AG04449 (cell line): ENCODE measurements around the gene EIF2D.

Source experiments
- CTCF ChIA-PET: fragments of 350-600 bp; formaldehyde crosslinking; extraction: SDS; loops from one replicate; lab custom pipeline; 2021; ENCODE audit warnings: antibody characterized with exemption; lab: Yijun Ruan, JAX
- POLR2A ChIA-PET: fragments of 400-600, 350-600 bp; formaldehyde crosslinking; extraction: SDS; loops from one replicate; lab custom pipeline; 2020; ENCODE audit warnings: antibody characterized with exemption, inconsistent platforms; lab: Yijun Ruan, JAX
- DNase-seq: peaks from one replicate; pipeline ENCODE4 v3.0.0-alpha.2; 2010; ENCODE audit warnings: low read depth, low spot score
- H3K4me3 ChIP-seq: 2 replicates; pipeline ENCODE4 v1.5.1; 2011; ENCODE audit warnings: low read depth, mild to moderate bottlenecking, control low read depth, low read length
- TF ChIP-seq, protein P1 (sequence below): IDR thresholded peaks from one replicate; pipeline ENCODE4 v1.5.1; 2011; ENCODE audit warnings: mild to moderate bottlenecking, moderate library complexity, low read length, control low read depth, inconsistent platforms; ENCODE audit not compliant: insufficient read depth; ENCODE audit errors: missing control alignments

EIF2D gene

DNA sequence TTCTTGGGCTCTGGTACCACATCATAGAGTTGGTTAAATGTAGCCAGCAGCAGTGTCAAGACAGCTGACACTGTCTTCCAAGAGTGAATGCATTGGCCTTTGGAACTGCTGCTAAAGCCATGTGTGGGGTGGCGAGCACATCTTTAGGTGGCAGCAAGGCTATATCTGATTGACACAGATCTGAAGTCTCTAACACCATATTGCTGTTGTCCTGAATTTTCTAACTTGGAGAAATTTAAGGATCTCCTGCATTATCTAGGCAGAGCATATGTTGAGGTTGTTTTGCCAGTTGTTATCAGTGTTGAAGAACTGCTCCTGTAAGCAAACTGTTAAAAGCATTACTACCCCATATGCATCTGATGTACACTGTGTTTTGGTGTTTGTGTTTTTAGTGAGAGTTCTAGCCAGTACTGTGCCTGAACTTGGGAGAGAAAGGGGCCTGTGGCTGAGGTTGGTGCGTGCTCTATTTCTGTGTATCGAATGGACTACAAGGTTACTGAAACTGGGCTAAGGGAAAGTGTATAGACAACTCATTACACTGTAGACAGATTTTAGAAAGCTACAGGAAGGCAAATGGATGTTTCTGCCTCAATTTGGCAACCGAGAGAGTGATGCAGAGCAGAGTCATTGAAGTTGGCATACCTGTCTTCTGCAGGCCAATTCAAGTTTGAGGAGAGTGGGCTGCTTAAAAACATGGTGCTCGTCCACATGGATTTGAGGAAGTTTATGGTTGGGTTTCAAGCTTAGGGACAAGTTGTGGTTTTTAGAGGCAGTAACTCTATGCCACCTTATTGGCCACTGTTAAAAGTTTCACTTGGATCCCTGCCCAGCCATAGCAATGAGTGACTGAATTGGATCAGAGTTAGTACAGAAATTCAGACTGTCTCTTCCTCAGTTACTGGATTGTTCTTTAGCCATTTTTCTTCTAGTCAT is 40.0 kb upstream of the EIF2D start:
- ChIA-PET CTCF (interaction anchor here (1.3 to 42.9 kb wide), 5 partner anchors 6 to 40 kb away, joined by 4 to 1486 read pairs (median 4); partner anchors contain the start of genes DYRK3 and EIF2D), POLR2A (no interaction called here)
- TF ChIP-seq, protein P1, sequence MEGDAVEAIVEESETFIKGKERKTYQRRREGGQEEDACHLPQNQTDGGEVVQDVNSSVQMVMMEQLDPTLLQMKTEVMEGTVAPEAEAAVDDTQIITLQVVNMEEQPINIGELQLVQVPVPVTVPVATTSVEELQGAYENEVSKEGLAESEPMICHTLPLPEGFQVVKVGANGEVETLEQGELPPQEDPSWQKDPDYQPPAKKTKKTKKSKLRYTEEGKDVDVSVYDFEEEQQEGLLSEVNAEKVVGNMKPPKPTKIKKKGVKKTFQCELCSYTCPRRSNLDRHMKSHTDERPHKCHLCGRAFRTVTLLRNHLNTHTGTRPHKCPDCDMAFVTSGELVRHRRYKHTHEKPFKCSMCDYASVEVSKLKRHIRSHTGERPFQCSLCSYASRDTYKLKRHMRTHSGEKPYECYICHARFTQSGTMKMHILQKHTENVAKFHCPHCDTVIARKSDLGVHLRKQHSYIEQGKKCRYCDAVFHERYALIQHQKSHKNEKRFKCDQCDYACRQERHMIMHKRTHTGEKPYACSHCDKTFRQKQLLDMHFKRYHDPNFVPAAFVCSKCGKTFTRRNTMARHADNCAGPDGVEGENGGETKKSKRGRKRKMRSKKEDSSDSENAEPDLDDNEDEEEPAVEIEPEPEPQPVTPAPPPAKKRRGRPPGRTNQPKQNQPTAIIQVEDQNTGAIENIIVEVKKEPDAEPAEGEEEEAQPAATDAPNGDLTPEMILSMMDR: no peak
- DNase-seq: no peak
- H3K4me3 ChIP-seq: no peak overlapping the region

DNA sequence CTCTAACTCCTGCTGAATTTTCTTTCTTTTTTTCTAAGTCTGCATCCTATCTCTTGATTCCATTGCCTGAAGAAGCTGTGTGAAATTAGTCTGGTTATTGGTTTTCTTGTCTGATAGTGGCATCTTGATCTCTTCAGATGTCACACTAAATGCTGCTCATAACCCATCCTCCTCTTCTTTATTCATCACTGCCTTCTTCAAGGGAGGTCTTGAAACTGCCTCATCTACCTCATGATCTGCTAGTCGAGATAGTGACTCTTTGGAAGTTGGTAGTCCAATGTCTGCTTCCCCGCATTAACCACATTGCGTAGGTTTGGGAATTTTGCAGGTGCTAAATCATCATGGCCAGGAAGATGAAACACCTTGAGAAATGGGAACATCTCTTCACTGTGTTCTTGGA is 38.7 kb upstream of the EIF2D start:
- ChIA-PET CTCF (interaction anchor here (1.3 to 42.9 kb wide), 4 partner anchors 5 to 145 kb away, joined by 4 to 1486 read pairs (median 745); partner anchors contain the start of genes DYRK3 and EIF2D), POLR2A (no interaction called here)
- TF ChIP-seq, protein P1: no peak
- H3K4me3 ChIP-seq: no peak overlapping the region
- DNase-seq: no peak

DNA sequence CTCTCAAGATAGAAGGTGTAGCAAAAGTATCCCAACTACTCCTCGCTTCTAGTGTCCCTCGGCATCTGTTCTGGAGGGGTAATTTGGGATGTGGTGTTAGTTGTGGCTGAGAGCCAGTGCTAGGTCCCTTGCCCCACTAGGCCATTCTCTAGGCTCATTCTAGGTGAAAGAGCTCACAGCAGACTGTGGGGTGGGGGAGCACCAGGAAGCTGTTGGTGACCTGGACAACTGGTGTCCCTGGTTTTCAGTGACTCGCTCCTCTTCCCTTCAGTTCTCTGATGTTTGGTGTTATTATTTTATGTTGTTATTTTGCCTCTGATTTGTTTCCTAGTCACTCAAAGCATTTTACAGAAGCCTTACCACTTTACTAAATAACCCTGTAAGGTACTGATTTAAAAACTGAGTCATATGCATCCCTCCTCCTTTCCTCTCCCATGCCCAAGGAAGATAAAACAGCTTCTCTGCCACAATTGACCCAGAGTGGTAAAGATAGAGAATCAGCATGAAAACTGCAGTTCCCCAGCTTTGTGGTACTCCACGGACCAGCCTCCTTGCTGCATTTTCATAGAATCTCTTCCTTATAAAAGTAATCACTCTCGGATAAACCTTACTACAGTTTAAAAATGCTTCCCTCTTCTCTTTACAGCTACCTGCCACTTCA is 37.1 kb upstream of the EIF2D start:
- CTCF ChIA-PET: interaction anchor here (0.8 to 42.9 kb wide), 9 partner anchors 3 to 263 kb away, joined by 3 to 1486 read pairs (median 4); partner anchors contain the start of genes DYRK3 and EIF2D

DNA sequence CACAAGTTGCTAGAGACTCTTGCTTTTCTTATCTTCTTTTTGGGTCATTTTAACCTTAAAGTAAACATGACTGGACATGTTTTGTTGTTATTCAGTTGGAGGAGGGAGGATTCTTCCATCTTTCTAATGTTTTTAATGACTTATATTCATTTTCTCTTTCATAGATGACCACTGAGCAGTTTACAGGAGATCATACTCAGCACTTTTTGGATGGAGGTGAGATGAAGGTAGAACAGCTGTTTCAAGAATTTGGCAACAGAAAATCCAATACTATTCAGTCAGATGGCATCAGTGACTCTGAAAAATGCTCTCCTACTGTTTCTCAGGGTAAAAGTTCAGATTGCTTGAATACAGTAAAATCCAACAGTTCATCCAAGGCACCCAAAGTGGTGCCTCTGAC is 35.0 kb upstream of the EIF2D start:
- DNase-seq: no peak
- H3K4me3 ChIP-seq: no peak overlapping the region
- CTCF ChIA-PET: interaction anchor here (1.0 to 42.9 kb wide), 4 partner anchors 1 to 103 kb away, joined by 3 to 1486 read pairs (median 744); partner anchors contain the start of genes DYRK3 and EIF2D
- POLR2A ChIA-PET: no interaction called here
- TF ChIP-seq, protein P1: no peak

More for the DNA sequence above, 37.1 kb upstream of the EIF2D start:
- POLR2A ChIA-PET: interaction anchor here (1.3 kb wide), 1 partner anchor 14 kb away, joined by 8 read pairs; the partner anchor contains the start of gene DYRK3
- no peak for DNase-seq
- TF ChIP-seq, protein P1: no peak
- no peak overlapping the region for H3K4me3 ChIP-seq

DNA sequence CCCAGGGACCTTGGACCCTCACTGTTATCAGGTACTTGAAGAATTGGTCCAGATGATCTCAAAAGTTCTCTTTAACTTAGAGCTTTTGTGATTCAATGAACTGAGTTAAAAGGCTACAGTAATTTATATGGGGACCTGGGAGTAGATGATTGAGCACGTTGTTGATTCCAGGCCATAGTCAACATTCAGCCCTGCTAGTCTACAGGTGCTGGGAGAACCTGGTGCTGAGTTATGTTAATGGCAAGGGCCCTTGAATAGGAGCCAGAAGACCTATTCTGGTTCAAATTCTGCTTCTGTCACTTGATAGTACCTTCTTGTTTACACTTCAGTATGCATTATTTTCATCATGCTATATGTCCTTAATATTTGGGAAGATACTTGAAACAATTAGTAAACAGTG is 34.2 kb upstream of the EIF2D start:
- no peak for DNase-seq
- TF ChIP-seq, protein P1: no peak
- POLR2A ChIA-PET: no interaction called here
- no peak overlapping the region for H3K4me3 ChIP-seq
- CTCF ChIA-PET: interaction anchor here (1.0 to 42.9 kb wide), 5 partner anchors 11 to 167 kb away, joined by 3 to 1486 read pairs (median 4); partner anchors contain the start of genes DYRK3 and EIF2D
